Lung microvascular endothelial cell (primary cell): ENCODE data around the gene FGD4. TPM values are rescaled to one million over a fixed set of nuclear protein-coding genes. Genes with fewer than 3 reads are reported as not detected.
"Not testable (repeated sequence)": the region's sequence is repeated elsewhere in the genome, so short reads cannot be mapped to it uniquely, and the experiment has no call there.

Experiments
- DNase-seq, 2 donors: peaks; one replicate each; pipeline versions ENCODE4 v3.0.0 to v3.0.0-alpha.2; 2010; ENCODE audit warnings: low read depth in 2 of 2
- total RNA-seq: library from RNA; depleted of rRNA; stranded (reverse); fragments of >200 nt; gene quantifications from 2 replicates; pipeline ENCODE4 v1.2.1, GENCODE V29; 2014

FGD4 gene
- total RNA-seq, 1 donor from 2014 or later, result 9.9 TPM

GRCh38 chr12:32558903-32559302 is 159.5 kb downstream of the FGD4 start:
- no peak for DNase-seq

GRCh38 chr12:32559434-32559833 is 160.1 kb downstream of the FGD4 start:
- DNase-seq, result no peak

- DNase-seq, result no peak
Measured at GRCh38 chr12:32560520-32560919, 161.2 kb downstream of the FGD4 start.

GRCh38 chr12:32561931-32562341 is 162.6 kb downstream of the FGD4 start:
- peak in 1 of 2 donors; percentile 34 for DNase-seq

- DNase-seq, result not testable (repeated sequence)
Measured at GRCh38 chr12:32562413-32562812, 163.1 kb downstream of the FGD4 start.

- peak; percentile 4 to 25 for DNase-seq
Measured at GRCh38 chr12:32566663-32567295, 167.4 kb downstream of the FGD4 start.

- no peak for DNase-seq
Measured at GRCh38 chr12:32567296-32567674, 167.9 kb downstream of the FGD4 start.

- DNase-seq, result peak; percentile 25 to 92
Measured at GRCh38 chr12:32568228-32568627, 168.9 kb downstream of the FGD4 start.

- DNase-seq, result no peak
Measured at GRCh38 chr12:32569259-32569658, 169.9 kb downstream of the FGD4 start.

GRCh38 chr12:32574585-32574984 is 175.2 kb downstream of the FGD4 start:
- no peak for DNase-seq

- no peak for DNase-seq
Measured at GRCh38 chr12:32577328-32577727, 178.0 kb downstream of the FGD4 start.

- peak; percentile 28 to 54 for DNase-seq
Measured at GRCh38 chr12:32583534-32583933, 184.2 kb downstream of the FGD4 start.

GRCh38 chr12:32585680-32586079 is 186.3 kb downstream of the FGD4 start:
- DNase-seq, result no peak

- DNase-seq, result peak; percentile 86 to 89
Measured at GRCh38 chr12:32586390-32586789, 187.0 kb downstream of the FGD4 start.

- DNase-seq, result peak in 1 of 2 donors; percentile 21
Measured at GRCh38 chr12:32587581-32588495, 188.5 kb downstream of the FGD4 start.

- no peak for DNase-seq
Measured at GRCh38 chr12:32588604-32589003, 189.2 kb downstream of the FGD4 start.

GRCh38 chr12:32589165-32589865 is 190.0 kb downstream of the FGD4 start:
- no peak for DNase-seq

- no peak for DNase-seq
Measured at GRCh38 chr12:32595251-32595650, 195.9 kb downstream of the FGD4 start.

- DNase-seq, result no peak
Measured at GRCh38 chr12:32596030-32596429, 196.7 kb downstream of the FGD4 start.

- DNase-seq, result no peak
Measured at GRCh38 chr12:32598688-32599087, 199.3 kb downstream of the FGD4 start.

- no peak for DNase-seq
Measured at GRCh38 chr12:32600681-32601080, 201.3 kb downstream of the FGD4 start.

- no peak for DNase-seq
Measured at GRCh38 chr12:32603071-32603470, 203.7 kb downstream of the FGD4 start.
